ENCODE results near the gene CCT7. TPM values are rescaled to one million over a fixed set of nuclear protein-coding genes. Genes with fewer than 3 reads are reported as not detected.

The CCT7 gene
- polyA plus RNA-seq, 1 of the 3 experiments (the other 2 are of a cell fraction), result 369 TPM

DNA sequence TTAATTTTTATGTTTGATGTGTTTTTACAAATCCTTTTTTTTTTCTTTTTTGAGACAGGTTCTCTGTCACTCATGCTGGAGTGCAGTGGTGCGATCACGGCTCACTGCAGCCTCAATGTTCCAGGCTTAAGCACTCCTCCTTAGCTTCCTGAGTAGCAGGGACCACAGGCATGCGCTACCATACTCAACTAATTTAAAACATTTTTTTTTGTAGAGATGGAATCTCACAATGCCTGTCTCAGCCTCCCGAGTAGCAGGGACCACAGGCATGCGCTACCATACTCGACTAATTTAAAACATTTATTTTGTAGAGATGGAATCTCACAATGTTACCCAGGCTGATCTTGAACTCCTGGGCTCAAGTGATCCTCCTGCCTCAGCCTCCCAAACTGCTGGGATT lies 28.5 kb upstream of the CCT7 start:
- Histone ChIP-seq H3K27me3 (ENCODE audit: insufficient read depth) (peaks cover 53% of the 10 kb centered on the region), H3K9ac (no peak overlapping the region), H3K9me2 (no peaks in the 10 kb centered on the region), H3K9me3 (no peaks in the 10 kb centered on the region), H3F3A (replicated peaks; ENCODE audit: insufficient read depth) (peaks cover 3% of the 10 kb centered on the region), H3K27ac (ENCODE audit: low read depth in 2 of 2, low read length in 1 of 2) (no peak overlapping the region), H2AFZ (ENCODE audit: low read depth) (no peak overlapping the region), H4K20me1 (ENCODE audit: insufficient read depth) (no peaks in the 10 kb centered on the region), H3K4me1 (ENCODE audit: control insufficient read depth in 1 of 2, insufficient read depth in 2 of 2, low read depth in 1 of 2, low read length in 1 of 2) (no peaks in the 10 kb centered on the region), H3K4me2 (no peak overlapping the region), H3K79me2 (ENCODE audit: insufficient read depth) (no peaks in the 10 kb centered on the region), H3K36me3 (replicated peaks in 1 of 2; ENCODE audit: control insufficient read depth in 1 of 2, insufficient read depth in 2 of 2, low read length in 1 of 2) (no peaks in the 10 kb centered on the region), H3K4me3 (ENCODE audit: low read depth in 2 of 2, low read length in 1 of 2) (no peak overlapping the region)
- CTCF ChIA-PET, result interaction anchor here (0.9 to 8.6 kb wide), 2 partner anchors 17 to 29 kb away, joined by 3 to 74 read pairs; no protein-coding TSS in a partner anchor
- POLR2A ChIA-PET, result no interaction called here
- WGBS (ENCODE audit: low lambda C conversion rate), result 14% methylated on average over 6 of the region's 6 CpGs
- DNase-seq, result no peak
- TF ChIP-seq YY1 (IDR thresholded peaks at IDR 0.05; ENCODE audit: low read depth), result no peak
- TF ChIP-seq GABPA (IDR thresholded peaks at IDR 0.05; ENCODE audit: low read depth), result no peak
- no peak for TF ChIP-seq USF2 (IDR thresholded peaks at IDR 0.05; ENCODE audit: borderline replicate concordance, low read depth, low read length)
- TF ChIP-seq SIN3A (IDR thresholded peaks at IDR 0.05; ENCODE audit: borderline replicate concordance, low read depth, low read length), result no peak
- TF ChIP-seq NFIC (IDR thresholded peaks at IDR 0.05; ENCODE audit: borderline replicate concordance), result no peak
- no peak for TF ChIP-seq JUND (IDR thresholded peaks at IDR 0.05)
- TF ChIP-seq CHD2 (IDR thresholded peaks at IDR 0.05; ENCODE audit: low read length, partially characterized antibody), result no peak
- no peak for TF ChIP-seq RXRA (IDR thresholded peaks at IDR 0.05; ENCODE audit: borderline replicate concordance, low read depth)
- TF ChIP-seq, protein P1, sequence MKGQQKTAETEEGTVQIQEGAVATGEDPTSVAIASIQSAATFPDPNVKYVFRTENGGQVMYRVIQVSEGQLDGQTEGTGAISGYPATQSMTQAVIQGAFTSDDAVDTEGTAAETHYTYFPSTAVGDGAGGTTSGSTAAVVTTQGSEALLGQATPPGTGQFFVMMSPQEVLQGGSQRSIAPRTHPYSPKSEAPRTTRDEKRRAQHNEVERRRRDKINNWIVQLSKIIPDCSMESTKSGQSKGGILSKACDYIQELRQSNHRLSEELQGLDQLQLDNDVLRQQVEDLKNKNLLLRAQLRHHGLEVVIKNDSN (IDR thresholded peaks at IDR 0.05; ENCODE audit: borderline replicate concordance, low read depth), result no peak
- no peak for TF ChIP-seq SMC3 (IDR thresholded peaks at IDR 0.05; ENCODE audit: low read depth, low read length)

GRCh38 chr2:73208258-73208657 lies 25.9 kb upstream of the CCT7 start:
- Histone ChIP-seq H3K9me2 (no peaks in the 10 kb centered on the region), H3K27ac (ENCODE audit: low read depth in 2 of 2, low read length in 1 of 2) (no peak overlapping the region), H3K9ac (no peak overlapping the region), H2AFZ (ENCODE audit: low read depth) (no peak overlapping the region), H3K9me3 (no peaks in the 10 kb centered on the region), H3K79me2 (ENCODE audit: insufficient read depth) (no peaks in the 10 kb centered on the region), H3K4me3 (ENCODE audit: low read depth in 2 of 2, low read length in 1 of 2) (no peak overlapping the region), H3K4me2 (no peak overlapping the region), H3K36me3 (replicated peaks in 1 of 2; ENCODE audit: control insufficient read depth in 1 of 2, insufficient read depth in 2 of 2, low read length in 1 of 2) (no peaks in the 10 kb centered on the region), H4K20me1 (ENCODE audit: insufficient read depth) (no peaks in the 10 kb centered on the region), H3F3A (replicated peaks; ENCODE audit: insufficient read depth) (peaks cover 14% of the 10 kb centered on the region), H3K4me1 (ENCODE audit: control insufficient read depth in 1 of 2, insufficient read depth in 2 of 2, low read depth in 1 of 2, low read length in 1 of 2) (peaks cover 0 to 8% of the 10 kb centered on the region in 2 experiments; a peak in 1 of 4 replicates), H3K27me3 (ENCODE audit: insufficient read depth) (peaks cover 26% of the 10 kb centered on the region)
- DNase-seq, result no peak
- TF ChIP-seq FOXJ3 (CRISPR knock-in tag; IDR thresholded peaks at IDR 0.05), result no peak
- no peak for TF ChIP-seq GABPA (IDR thresholded peaks at IDR 0.05; ENCODE audit: low read depth)
- no peak for TF ChIP-seq CTCF (IDR thresholded peaks at IDR 0.05)
- TF ChIP-seq POLR2AphosphoS5 (IDR thresholded peaks at IDR 0.05; ENCODE audit: low read depth, low read length), result no peak
- no peak for TF ChIP-seq CHD2 (IDR thresholded peaks at IDR 0.05; ENCODE audit: low read length, partially characterized antibody)
- no peak for TF ChIP-seq FOSL2 (IDR thresholded peaks at IDR 0.05; ENCODE audit: borderline replicate concordance, low read depth)
- TF ChIP-seq TCF12 (IDR thresholded peaks at IDR 0.05), result no peak
- no peak for TF ChIP-seq NRF1 (IDR thresholded peaks at IDR 0.05; ENCODE audit: low read depth, low read length)
- TF ChIP-seq MEF2A (IDR thresholded peaks at IDR 0.05; ENCODE audit: borderline replicate concordance, low read depth), result no peak
- TF ChIP-seq, protein P2, sequence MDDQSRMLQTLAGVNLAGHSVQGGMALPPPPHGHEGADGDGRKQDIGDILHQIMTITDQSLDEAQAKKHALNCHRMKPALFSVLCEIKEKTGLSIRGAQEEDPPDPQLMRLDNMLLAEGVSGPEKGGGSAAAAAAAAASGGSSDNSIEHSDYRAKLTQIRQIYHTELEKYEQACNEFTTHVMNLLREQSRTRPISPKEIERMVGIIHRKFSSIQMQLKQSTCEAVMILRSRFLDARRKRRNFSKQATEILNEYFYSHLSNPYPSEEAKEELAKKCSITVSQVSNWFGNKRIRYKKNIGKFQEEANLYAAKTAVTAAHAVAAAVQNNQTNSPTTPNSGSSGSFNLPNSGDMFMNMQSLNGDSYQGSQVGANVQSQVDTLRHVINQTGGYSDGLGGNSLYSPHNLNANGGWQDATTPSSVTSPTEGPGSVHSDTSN (IDR thresholded peaks at IDR 0.05), result no peak
- TF ChIP-seq RCOR1 (IDR thresholded peaks at IDR 0.05; ENCODE audit: low read length), result no peak
- TF ChIP-seq RXRA (IDR thresholded peaks at IDR 0.05; ENCODE audit: borderline replicate concordance, low read depth), result no peak
- TF ChIP-seq ELF1 (IDR thresholded peaks at IDR 0.05), result no peak
- no peak for TF ChIP-seq TEAD4 (IDR thresholded peaks at IDR 0.05; ENCODE audit: borderline replicate concordance, insufficient read depth)
- CTCF ChIA-PET, result interaction anchor here (8.6 kb wide), 1 partner anchor 32 kb away, joined by 74 read pairs; no protein-coding TSS in a partner anchor
- 77% methylated on average over 3 of the region's 3 CpGs for WGBS (ENCODE audit: low lambda C conversion rate)
- POLR2A ChIA-PET, result no interaction called here
